GM12873 (cell line): Measurements from ENCODE around the gene LHFPL2.
A peak's percentile ranks its signal among the peaks of the same experiment; 100 is the strongest.

Source experiments
- CTCF ChIP-seq: IDR thresholded peaks from 2 replicates; pipeline ENCODE4 v1.5.1; 2012; ENCODE audit warnings: low read depth, mild to moderate bottlenecking, moderate library complexity, low read length, control low read depth; ENCODE audit not compliant: insufficient read depth; ENCODE audit errors: missing control alignments

The LHFPL2 gene

GRCh38 chr5:78512435-78512834 is 136.1 kb downstream of the LHFPL2 start:
- TF ChIP-seq CTCF, result no peak

GRCh38 chr5:78511121-78511906 is 137.3 kb downstream of the LHFPL2 start:
- TF ChIP-seq CTCF, result no peak

- peak; percentile 16 for TF ChIP-seq CTCF
These were observed 138.4 kb downstream of the LHFPL2 start for GRCh38 chr5:78509884-78510769.

GRCh38 chr5:78509145-78509865 is 139.3 kb downstream of the LHFPL2 start:
- TF ChIP-seq CTCF, result no peak

- no peak for TF ChIP-seq CTCF
These were observed 140.3 kb downstream of the LHFPL2 start for GRCh38 chr5:78508186-78508765.

- TF ChIP-seq CTCF, result no peak
These were observed 141.0 kb downstream of the LHFPL2 start for GRCh38 chr5:78507531-78507930.
